HG03460 (cell line): ENCODE results near the gene SP140.
"Not testable (repeated sequence)": the region's sequence is repeated elsewhere in the genome, so short reads cannot be mapped to it uniquely, and the experiment has no call there.

Experiments used
- ATAC-seq: cut with Tn5 transposase; IDR thresholded peaks from one replicate; pipeline ENCODE4 v1.9.1; 2021; ENCODE audit not compliant: unreplicated experiment

Gene SP140

DNA sequence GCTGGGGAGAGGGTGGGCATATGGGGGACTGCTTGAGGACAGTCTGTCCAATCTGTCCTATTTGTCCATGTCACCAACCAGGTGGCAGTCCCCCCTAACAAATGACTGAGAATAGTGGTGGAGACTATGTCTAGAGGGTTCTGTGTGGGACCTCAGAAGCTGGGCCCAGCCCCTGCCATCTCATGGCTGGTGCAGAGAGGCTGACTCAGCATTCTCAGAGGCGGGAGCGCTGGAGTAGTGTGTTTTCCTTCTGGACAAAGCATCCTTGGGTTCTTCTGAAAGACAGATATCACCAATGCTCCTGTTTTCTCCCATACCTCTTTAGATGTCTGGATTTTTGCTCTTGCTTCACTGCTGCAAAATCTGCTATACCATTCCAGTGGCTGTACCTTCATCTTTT is 57.4 kb downstream of the SP140 start:
- ATAC-seq: no peak

DNA sequence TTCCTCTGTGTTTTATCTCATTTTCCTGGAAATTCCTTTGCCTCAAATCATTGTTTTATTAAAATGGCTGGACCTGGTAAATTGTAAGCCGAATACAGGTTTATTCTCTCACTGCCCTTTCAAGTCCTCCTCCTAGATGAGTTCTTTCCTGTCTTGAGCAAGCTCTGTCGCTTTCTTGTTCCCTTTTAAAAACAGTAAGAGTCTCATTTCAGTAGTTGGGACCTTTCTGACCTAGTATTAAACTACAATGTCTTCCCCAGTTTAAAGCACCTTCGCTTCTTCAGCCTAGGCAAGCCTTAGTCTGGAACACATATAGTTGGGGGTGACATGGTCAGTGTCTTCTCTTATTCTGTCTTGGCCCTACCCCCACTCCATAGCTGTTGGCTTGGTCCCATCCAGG is 60.5 kb downstream of the SP140 start:
- ATAC-seq: no peak

DNA sequence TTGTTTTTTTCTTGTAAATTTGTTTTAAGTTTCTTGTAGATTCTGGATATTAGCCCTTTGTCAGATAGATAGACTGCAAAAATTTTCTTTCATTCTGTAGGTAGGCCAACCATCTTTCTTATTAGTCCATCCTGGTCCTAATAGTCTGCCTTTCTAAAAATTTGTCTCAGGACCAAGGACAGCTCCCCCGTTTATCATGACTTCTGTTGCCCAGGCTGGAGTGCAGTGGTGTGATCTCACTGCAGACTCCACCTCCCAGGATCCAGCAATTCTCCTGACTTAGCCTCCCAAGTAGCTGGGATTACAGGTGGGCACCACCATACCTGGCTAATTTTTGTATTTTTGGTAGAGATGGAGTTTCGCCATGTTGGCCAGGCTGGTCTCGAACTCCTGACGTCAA is 63.8 kb downstream of the SP140 start:
- ATAC-seq: not testable (repeated sequence)

DNA sequence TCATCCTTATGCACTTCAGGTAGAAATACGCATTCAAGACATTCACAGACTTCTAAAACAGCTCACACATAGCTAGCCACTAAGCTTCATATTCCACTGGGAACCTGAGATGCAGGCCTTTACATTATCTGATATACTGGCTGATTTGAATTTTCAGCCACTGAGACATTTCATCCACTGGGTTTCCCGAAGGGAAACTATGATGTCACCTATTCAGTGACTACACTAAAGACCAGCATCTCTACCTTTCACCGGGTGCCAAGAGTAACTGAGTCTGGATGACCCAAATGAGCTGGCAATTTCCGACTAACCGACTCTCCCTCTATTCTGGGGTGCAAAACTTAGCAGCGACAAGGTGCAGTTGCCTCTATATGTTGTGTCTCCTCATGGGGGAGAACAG is 69.7 kb downstream of the SP140 start:
- no peak for ATAC-seq

DNA sequence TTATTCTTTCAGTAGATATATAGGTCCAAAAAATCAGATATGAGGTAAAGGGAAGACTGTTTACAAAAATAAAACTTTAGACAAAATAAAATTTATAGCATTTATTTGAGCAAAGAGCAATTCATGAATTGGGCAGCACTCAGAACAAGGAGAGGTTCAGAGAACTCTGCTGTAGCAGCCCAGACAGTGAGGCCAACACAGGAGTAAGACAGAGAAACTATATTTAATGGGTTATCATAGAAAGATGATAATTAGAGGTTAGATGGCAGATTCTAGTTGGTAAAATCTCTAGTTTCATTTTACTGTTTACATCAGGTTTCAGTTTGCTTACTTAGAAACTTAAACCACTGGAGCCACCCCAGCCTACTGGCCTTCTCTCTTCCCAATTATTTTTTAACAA is 71.4 kb downstream of the SP140 start:
- no peak for ATAC-seq

DNA sequence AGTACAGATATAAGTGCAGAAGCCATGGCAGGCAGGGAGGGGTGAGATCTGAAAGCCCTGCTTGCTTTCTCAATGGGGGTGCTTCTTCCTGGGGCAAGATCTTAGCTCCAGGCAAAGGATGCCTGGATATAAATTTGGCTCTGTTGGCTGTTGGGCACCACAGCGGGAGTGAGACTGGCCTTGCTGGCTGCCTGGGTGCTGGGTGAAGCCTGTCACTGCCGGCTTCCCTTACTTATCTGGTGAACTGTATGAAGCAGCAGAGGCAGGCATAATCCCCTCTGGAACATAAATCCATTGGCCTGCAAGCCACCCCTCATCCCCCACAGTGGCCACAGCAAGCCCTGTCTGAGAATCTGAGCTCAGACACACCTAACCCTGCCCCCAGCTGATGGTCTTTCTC is 74.1 kb downstream of the SP140 start:
- ATAC-seq: no peak

DNA sequence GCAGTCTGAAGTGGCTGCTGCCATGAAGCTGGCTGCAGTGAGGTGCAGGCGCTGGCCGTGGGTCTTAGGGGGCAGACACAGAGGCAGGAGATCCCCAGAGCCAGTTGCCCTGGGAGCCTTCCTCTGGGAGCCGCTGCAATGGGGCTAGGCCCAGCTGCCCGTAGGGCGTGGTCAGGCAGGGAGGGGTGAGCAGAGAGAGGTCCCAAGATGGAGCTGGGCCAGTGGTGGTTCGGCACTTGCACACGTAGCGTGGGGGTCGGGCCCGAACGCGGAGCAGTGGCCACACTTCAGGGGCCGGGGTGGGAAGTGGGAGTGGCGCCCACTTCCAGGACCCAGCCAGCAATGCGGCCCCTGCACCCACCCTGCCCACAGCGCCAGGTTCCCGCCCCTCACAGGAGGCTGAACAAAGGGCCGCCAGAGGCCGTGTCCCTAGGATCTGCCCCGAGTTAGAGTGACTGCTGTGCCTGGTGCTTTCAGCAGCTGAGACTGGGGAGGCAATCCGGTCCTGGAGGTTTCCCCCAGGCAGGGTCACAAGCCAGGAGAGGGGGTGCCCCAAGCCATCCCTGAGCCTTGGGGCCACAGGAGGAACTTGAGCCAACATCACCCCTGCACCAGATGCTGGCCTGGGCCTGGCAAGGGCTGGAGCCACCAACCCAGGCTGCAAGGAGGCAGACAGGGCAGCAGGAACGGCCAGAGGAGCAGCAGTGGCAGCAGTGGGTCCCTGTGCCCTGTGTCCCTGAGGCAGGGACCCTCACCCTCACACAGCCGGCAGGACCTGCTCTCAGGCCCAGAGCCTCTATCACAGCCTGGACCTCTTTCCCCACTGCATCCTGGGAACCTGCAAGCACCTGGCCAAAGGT is 80.1 kb downstream of the SP140 start:
- no peak for ATAC-seq

DNA sequence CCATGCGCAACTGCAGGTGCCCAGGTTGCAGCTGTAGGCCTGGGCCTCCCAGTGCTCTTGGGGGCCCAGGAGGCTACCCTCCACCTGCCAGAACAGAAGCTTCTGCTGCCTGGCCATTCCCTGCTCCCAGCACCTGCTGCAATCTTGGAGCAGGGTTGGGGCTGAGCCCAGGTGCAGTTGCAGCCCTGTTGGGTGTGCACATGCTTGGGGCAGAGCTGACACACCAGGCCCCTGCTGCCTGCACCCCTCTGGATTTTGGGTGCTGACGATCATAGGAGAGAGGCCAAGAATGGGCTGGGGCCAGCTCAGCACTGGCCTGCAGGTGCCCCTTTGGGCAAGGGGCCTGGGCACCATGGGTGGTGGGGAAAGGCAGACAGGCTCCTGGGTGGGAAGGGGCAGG is 80.9 kb downstream of the SP140 start:
- no peak for ATAC-seq

DNA sequence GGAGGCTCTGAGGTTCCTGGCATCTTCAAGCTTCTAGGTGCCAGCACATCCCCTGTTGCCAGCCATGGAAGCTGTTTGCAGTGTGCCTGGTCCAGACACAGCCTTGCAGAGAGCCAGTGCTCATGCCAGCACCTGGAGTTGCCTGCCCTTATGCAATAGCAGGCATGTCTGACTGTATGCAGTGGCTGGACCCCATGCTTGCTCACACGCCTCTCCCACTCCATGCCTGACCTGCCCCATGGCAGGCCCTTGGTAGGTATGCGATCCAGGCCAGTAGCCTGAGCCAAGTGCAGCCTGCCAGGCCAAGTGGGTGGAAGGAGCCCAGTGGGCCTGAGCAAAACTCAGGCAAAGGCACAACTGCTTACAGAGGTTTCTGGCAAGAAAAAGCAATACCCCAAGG is 81.9 kb downstream of the SP140 start:
- no peak for ATAC-seq

DNA sequence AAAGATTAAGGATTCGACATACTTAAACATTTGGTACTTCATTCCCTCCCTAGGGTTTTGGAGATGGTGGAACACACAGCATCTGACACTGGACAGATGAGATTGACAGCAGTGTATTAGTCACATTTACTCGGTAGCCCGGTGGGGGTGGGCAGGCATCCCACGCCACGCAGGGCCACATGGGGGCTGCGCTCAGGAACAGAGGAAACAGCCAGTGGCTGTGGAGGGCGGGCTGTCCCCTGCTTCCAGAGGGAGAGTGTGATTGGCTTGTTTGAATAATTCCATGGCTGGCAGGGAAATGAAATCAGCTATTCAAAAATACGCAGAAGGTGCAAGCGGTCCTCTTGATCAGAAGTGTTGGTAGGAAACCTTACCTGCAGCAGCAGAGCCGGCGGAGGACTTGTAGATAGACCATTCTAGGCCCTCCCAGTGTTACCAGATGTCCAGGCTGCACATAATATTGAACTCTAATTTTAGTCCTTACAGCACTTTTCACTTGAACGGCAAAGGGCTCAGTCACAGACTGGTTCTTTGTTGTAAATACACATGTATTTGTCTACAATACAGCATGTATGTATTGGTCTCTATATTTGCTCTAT is 83.0 kb downstream of the SP140 start:
- no peak for ATAC-seq

DNA sequence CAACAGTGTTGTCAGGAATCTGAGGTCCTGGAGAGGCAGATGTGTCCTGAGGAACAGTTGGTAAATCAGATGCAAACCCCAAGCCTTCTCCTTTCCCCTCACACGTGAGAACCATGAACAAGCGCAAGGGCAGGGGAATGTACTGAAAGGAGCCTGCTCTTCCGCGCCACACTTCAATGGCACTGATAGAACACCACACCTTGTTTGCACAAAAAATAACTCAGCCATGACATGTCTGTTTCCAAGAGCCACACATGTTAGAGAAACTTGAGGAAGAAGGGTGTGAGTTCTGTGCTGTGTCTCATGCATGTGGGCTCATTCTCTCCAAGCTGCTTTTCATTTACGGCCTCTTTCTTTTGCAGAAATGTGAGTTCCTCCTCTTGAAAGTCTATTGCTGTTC is 85.3 kb downstream of the SP140 start:
- ATAC-seq: not testable (repeated sequence)

DNA sequence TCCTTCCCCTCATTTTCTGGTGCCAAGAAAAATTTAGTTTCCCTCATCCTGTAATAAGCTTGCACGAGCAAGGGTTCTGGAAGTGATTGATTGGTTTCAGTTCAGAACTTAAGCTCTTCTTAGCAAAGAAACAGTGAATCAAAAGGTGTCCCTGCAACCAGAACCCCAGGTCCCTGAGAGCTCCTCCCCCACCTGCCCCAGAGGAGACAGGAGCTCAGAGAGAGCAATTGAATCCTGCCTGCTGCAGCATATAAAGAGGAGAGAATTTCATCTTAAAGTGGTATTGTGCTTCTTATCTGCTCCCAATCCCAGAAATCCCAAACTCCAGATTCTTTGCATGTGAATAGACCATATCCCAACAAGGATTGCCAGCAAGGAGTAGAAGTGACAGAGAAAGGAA is 86.1 kb downstream of the SP140 start:
- ATAC-seq: not testable (repeated sequence)

DNA sequence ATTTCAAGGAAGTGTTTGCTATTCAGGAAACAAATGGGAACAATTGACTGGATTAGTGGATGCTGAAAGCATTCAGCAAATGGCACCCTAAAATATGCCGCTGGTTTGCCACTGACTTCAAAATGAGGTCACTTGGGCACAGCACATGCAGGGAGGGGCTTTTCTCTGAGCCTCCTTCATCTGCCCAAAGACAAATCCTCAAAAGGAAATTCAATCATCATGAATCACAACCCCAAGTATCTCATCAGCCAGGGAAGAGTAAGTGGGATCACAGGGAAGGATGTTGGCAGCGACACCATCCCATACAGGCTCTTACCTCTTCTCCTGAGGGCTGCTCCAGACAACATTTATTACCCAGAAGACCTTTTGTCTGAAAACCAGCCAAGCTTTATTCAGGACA is 87.1 kb downstream of the SP140 start:
- ATAC-seq: no peak

DNA sequence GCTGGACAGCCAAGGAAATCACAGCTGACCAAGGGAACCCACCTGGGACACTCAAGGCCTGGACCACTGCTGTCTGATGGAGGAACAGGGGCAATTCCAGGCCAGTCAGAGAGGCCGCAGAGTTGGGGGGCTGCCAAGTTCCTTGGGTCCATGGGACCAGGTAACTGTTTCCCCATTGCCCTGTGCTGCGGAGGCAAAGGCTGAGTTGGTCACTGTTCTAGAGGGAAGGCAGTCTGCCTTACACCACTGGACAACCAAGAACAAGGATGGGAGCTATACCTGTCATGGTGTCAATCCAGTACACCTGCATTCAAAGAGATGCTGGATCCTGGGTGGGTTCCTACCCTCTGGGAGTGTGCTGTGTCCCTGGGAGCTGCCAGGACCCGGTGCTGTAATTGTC is 91.8 kb downstream of the SP140 start:
- ATAC-seq: no peak

DNA sequence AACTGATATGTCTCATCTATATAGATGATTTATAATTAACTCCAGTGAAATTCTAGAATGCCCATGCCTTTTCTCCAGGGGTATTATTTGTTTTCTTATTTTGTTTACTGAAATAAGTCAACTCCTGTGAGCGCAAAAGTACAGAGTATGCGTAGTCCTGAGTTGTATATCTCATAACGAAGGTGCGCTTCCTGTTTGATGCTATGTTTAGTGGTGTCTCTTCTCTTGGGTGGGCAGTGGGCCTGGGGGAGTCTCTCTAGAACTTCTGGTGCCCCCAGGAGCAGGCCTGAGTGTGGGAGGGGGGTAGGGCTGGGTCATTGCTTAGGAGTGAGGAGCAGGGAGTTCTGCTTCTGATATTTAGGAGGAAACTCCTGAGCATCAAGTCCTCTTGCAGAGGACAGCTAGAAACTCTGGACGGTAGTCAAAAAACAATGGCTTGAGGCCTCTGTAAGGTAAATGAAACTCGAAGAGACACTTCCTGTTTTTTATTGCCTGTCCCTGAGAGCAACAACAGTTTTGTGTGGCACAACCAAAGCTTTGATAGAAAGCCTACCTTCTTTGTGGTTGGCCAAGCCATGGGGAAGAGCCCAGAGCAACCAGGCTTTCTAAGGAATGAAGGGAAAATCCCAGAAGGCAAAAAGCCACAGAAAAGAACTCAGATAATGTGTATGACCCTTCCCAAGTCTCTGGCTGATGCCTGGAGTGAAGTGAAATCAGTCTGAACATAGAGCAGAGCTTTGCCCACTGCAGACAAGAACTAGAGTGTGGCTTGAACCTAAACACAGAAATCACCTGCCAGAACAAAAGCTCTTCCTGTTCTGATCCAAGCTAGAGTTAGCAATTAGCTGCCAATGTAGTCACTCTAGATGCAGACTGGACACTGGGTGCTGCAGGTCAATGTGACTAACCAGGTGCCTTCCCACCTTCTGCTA is 92.9 kb downstream of the SP140 start:
- ATAC-seq: peak; percentile 37

DNA sequence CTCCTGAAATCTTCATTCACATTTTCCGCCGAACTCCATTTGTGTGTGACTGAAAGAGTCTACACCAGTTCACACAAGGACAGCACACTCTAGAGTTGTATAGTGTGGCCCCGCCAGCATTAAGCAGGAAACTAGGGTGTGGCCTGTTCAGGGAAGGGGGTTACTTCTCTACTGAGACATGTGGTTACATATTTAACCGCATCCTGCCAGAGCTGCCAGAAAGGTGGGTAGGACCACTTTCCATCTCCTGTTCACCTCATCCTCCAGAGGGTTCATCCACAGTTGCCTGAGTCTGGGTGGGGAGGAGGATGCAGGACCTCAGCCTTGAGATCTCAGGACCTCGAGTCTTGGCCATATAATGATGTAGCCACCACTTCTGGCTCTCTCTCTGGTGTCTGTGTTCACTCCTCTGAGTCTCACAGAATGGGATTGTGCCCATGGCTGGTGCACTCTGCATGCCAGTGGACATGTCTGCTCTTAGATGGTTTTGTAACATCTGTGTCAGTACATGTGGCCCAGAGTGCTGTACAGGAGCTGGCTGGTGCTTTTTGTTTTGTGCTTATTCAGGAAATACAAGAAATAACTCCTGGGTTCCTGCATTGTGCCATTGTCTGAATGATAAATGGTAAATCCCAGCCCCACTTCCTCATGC is 93.8 kb downstream of the SP140 start:
- ATAC-seq: peak; percentile 88

DNA sequence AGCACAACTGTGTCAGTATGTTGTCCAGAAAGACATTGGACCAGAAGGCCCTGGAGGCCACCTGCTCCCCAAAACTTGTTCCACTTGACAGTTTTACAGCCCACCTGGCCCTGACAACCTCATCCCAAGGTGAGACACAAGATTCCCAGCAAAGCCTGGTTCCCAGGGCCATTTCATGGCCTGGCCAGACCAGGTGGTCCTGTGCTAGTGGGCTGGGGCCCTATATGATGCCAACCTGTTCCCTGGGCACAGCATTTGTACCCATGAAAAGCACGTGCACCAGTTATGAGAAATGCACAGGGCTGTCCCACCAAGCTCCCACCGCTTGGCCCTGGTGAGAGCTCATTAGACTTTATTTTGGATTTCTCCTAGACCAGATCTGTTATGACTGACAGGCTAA is 95.5 kb downstream of the SP140 start:
- ATAC-seq: no peak

DNA sequence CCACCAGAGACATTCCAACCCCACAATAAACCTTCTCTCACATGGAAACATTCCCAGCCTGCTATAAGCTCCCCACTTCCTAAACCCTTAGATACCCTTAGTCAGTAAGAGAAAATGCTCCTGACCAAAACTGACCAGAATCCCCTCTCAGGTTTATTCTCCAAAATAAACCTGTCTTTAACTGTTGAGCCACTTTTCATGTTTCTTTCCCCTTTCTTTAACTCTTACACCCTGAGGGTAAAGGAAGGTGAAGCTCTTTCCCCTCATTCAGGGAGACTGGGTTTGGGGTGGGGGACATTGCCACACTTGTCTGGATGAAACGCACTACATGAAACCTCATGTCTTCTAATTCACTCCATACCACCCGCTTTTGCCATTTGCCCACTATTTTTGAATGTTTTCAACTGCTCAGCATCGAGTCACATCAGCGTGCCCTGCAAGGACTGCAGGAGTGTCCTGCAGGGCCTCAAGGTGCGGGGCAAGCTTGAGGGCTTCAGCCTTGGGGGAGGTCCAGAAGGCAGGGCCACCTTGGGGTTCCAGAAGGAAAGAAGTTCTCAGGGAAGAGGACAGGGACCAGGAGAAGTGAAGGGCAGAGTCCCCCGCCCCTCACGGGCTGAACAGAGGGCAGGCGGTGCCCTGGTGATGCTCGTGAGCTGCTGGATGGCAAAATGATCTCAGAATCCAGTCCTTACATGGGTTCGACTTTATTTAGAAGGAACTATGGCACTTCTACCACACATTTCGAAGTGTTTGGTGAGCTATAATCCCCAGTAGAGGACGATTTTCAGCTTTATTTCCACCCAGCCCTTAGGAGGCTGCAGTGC is 97.2 kb downstream of the SP140 start:
- ATAC-seq: no peak

DNA sequence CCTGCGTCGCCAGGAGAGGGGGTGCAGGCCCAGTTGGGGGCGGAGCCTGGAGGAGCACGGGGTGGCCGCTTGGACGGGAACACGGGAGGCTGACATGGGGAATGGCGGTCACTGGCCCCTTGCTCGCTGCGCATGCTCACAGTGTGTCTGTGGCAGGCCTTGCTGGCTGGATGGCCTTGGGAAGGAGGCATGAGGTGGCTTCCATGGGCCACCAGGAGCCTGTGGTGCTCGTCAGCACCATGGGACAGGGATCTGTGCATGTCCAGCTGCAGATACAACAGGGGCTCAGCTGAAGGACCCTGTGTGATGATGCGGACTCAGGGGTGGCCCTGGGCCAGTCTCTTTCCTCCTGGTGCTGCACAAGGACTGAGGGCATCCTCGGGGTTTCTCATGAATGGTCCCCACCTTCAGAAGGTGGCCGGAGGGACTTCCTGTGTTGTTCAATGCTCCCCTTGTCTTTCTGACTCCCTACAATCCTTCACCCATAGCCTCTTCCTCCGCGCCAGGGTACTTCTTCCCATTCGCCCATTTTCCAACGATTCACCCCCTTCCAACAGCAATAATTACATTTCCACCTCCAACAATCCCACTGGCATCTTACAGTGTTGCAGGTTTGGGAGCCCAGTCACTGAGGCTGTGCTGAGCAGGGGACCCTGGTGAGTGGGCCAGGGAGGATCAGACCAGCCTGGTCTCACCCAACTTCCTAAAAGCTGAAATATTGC is 98.0 kb downstream of the SP140 start:
- no peak for ATAC-seq

DNA sequence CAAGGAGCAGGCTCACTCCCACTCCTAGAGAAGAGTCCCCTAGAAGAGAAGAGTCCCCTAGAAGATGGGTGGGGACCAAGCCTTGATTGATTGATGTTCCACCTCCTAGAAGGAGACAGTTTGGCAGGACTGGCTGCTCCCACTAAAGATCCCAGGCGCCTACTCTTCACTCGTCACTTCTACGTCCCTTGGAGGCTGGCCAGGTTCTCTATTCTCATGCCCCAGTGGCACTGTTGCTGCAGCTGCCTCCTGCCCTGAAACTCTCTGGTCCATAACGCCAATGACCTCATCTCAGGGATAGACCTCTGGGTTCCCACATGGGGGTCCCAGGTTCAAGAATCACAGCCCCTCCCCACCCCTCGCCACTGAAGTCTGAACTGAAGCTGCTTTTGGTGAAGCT is 99.0 kb downstream of the SP140 start:
- no peak for ATAC-seq
